ENCODE results near the gene DCBLD2.

Gene DCBLD2

DNA sequence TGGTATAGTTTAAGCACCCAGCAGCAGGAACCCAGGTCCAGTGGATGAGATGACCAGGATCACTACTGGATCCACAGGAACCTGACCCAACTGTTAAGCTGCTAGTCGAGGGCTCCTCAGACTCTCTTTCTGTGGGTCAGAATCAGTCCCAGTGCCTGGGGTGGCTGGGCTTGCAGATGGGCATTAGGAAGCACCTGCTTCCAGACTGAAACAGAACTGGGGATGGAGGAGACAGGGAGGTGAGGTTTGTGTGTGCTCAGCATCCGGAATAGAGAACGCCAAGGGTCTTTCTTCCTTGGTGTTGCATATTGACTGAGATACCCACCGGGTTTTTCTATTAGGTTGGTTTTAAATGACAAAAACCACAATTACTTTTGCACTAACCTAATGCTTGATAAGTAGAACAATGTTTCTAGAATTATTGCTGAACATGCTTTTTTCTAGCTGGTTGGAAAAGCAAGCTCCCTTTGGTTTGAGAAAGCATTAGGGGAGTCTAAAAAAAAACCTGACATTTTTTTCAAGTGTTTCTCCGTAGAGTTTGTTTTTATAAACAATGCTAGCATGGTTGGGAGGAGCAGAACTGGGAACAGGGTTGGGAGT is 137.6 kb downstream of the DCBLD2 start:
- no peak for DNase-seq

- no peak for DNase-seq
Observed at GRCh38 chr3:98763076-98763475, 138.4 kb downstream of the DCBLD2 start, which contains the start of gene ST3GAL6. TSS of gene ST3GAL6 (plus strand) at chr3:98763340. CDS start at chr3:98768441, 5,101 bp downstream.

GRCh38 chr3:98761643-98762229 is 139.8 kb downstream of the DCBLD2 start:
- no peak for DNase-seq

DNA sequence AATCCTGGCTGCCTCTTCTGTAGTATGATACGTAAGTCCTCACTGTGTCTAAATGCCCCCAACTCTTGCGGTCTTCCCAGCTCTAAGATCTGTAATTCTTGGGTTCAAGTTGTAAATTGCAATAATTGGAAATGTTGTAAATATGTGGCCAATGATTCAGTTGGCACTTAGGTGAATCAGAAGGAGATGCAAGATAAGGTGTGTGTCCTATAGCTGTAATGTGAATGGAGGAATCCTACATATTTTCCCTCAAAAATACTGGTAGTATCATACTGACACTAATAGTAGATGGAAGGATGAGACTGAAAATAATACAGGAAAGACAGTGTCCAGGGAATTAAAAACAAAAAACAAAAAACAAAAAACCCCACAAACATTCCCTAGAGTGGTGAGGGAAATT is 141.9 kb downstream of the DCBLD2 start:
- no peak for DNase-seq

DNA sequence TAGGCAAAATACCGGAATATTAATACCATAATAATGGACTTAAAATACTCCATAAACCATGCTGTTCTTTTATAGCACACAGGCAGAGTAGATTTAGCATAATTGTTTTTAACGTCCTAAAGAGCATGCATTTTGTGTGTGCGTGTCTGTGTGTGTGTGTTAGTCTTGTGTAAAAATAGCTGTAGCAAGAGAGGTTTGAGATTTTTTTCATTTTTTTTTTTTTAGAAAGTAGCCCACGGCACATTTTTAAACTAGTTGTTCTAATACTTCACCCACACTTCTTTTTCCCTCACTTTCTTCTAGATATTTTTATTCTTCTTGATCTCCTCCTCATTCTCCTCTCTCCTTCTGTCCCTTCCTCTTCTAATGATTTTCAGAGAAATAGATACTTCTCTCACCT is 145.9 kb downstream of the DCBLD2 start:
- DNase-seq = no peak

- no peak for DNase-seq
Observed at GRCh38 chr3:98754483-98754882, 147.0 kb downstream of the DCBLD2 start.

GRCh38 chr3:98750276-98750919 is 151.1 kb downstream of the DCBLD2 start:
- no peak for DNase-seq

DNA sequence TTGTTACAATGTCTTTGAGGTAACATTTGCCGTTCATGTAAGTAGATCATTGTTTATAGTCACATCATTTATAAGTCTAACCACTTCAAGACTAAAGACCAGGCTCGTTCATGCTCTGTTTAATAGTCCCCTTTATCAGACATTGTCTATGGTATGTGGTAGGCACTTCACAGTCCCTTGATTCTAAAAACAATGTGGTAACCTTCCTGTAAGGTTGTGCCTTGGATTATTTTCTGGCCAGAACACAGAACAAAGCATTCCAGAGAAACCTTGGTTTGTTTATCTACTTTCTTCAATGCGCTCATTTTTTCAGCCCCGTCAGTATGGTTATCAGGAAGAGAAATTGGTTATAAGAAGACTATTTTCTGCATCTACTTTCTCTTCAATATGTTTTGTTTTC is 154.6 kb downstream of the DCBLD2 start:
- DNase-seq = no peak

DNA sequence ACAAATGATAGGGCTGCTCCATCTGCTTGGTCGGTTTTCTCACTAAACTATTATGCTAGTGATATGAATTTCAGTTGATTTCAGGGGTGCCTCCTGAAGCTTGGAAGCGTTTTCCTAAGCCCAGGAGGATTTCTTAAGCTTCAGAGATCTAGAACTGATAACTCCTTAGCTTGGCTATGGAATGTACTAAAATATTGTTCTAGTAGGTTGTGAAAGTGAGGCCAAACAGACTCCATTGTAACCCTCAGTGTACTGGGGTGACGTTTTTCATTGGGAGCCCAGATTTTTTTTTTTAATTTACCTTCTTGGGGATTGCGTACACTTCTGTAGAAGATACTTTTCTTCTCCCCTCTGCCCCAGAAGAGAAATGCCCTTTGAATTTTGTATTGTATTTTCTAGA is 155.4 kb downstream of the DCBLD2 start:
- no peak for DNase-seq
